Ishikawa (cell line): ENCODE results near the gene PPIB.
A peak's percentile ranks its signal among the peaks of the same experiment; 100 is the strongest.

Experiments
- CEBPB ChIP-seq: IDR thresholded peaks from 2 replicates; pipeline ENCODE4 v1.6.1; 2012
- CREB1 ChIP-seq: IDR thresholded peaks from 2 replicates; pipeline ENCODE4 v1.6.1; 2012; ENCODE audit warnings: low read depth
- EGR1 ChIP-seq: IDR thresholded peaks from 2 replicates; pipeline ENCODE4 v1.6.1; 2012
- EP300 ChIP-seq: IDR thresholded peaks from 2 replicates; pipeline ENCODE4 v1.6.1; 2012; ENCODE audit warnings: borderline replicate concordance
- FOXM1 ChIP-seq: IDR thresholded peaks from 2 replicates; pipeline ENCODE4 v1.6.1; 2012; ENCODE audit warnings: low read depth, borderline replicate concordance
- MAX ChIP-seq: IDR thresholded peaks from 2 replicates; pipeline ENCODE4 v1.6.1; 2012
- NFIC ChIP-seq: IDR thresholded peaks from 2 replicates; pipeline ENCODE4 v1.6.1; 2012
- RAD21 ChIP-seq: IDR thresholded peaks from 2 replicates; pipeline ENCODE4 v1.6.1; 2012; ENCODE audit warnings: low read depth
- REST ChIP-seq: IDR thresholded peaks from 2 replicates; pipeline ENCODE4 v1.6.1; 2012; ENCODE audit warnings: low read depth, mild to moderate bottlenecking
- TAF1 ChIP-seq: IDR thresholded peaks from 2 replicates; pipeline ENCODE4 v1.6.1; 2012; ENCODE audit warnings: low read depth, mild to moderate bottlenecking
- TCF12 ChIP-seq: IDR thresholded peaks from 2 replicates; pipeline ENCODE4 v1.6.1; 2012; ENCODE audit warnings: low read depth
- TEAD4 ChIP-seq: IDR thresholded peaks from 2 replicates; pipeline ENCODE4 v1.6.1; 2012
- USF1 ChIP-seq: IDR thresholded peaks from 2 replicates; pipeline ENCODE4 v1.6.1; 2012
- YY1 ChIP-seq: IDR thresholded peaks from 2 replicates; pipeline ENCODE4 v1.6.1; 2012; ENCODE audit warnings: low read depth
- ZBTB7A ChIP-seq: IDR thresholded peaks from 2 replicates; pipeline ENCODE4 v1.6.1; 2012; ENCODE audit warnings: low read depth

PPIB gene

GRCh38 chr15:64158363-64159134 lies 4.3 kb downstream of the PPIB start:
- TF ChIP-seq TEAD4 (no peak), MAX (no peak), EP300 (no peak), ZBTB7A (no peak), TCF12 (no peak), TAF1 (no peak), EGR1 (no peak), RAD21 (no peak), USF1 (no peak), NFIC (no peak), REST (no peak), CEBPB (no peak), FOXM1 (no peak), CREB1 (no peak), YY1 (no peak)

- TF ChIP-seq EP300 = no peak
- no peak for TF ChIP-seq EGR1
- TF ChIP-seq NFIC = no peak
- TF ChIP-seq FOXM1 = no peak
- TF ChIP-seq ZBTB7A = no peak
These were observed 5.2 kb downstream of the PPIB start for GRCh38 chr15:64157599-64158125.

GRCh38 chr15:64156652-64157331 lies 6.0 kb downstream of the PPIB start:
- TF ChIP-seq MAX (no peak), FOXM1 (no peak), TEAD4 (no peak), ZBTB7A (no peak)

- TF ChIP-seq MAX (no peak), USF1 (no peak)
These were observed 6.8 kb downstream of the PPIB start for GRCh38 chr15:64155802-64156651.

- TF ChIP-seq YY1 = no peak
- peak; percentile 53; the same call in 1 of the 2 replicates for TF ChIP-seq MAX
- TF ChIP-seq RAD21 = peak; percentile 74
- no peak for TF ChIP-seq EGR1
- no peak for TF ChIP-seq CEBPB
- no peak; the same call in 1 of the 2 replicates for TF ChIP-seq TAF1
- TF ChIP-seq USF1 = no peak
- TF ChIP-seq FOXM1 = no peak
- TF ChIP-seq TCF12 = no peak
- TF ChIP-seq REST = no peak
- no peak for TF ChIP-seq CREB1
- no peak for TF ChIP-seq TEAD4
- TF ChIP-seq NFIC = no peak
- no peak for TF ChIP-seq ZBTB7A
- no peak for TF ChIP-seq EP300
These were observed 9.1 kb downstream of the PPIB start for GRCh38 chr15:64153480-64154367.
